SW 1271 (cell line): ENCODE measurements around the gene DCC.

ENCODE experiments used
- DNase-seq, 2 experiments: peaks; one replicate each; lab custom pipeline; 2025; lab: John Stamatoyannopoulos, UW

DCC gene

GRCh38 chr18:52339891-52340371 lies at the start of gene DCC:
Gene DCC, plus strand, starts transcription at chr18:52340197. Its CDS starts 591 bp downstream, at chr18:52340788.
- DNase-seq, result no peak

GRCh38 chr18:52310651-52311050 lies 29.3 kb upstream of the DCC start:
- DNase-seq, result no peak

- DNase-seq, result no peak
Observed at GRCh38 chr18:52311331-52311730, 28.7 kb upstream of the DCC start.

GRCh38 chr18:52312346-52312745 lies 27.7 kb upstream of the DCC start:
- DNase-seq, result no peak

GRCh38 chr18:52313213-52313612 lies 26.8 kb upstream of the DCC start:
- no peak for DNase-seq

- no peak for DNase-seq
Observed at GRCh38 chr18:52319424-52319983, 20.5 kb upstream of the DCC start.

- DNase-seq, result no peak
Observed at GRCh38 chr18:52322307-52322706, 17.7 kb upstream of the DCC start.

GRCh38 chr18:52323802-52324201 lies 16.2 kb upstream of the DCC start:
- DNase-seq, result no peak

- no peak for DNase-seq
Observed at GRCh38 chr18:52325997-52326396, 14.0 kb upstream of the DCC start.

GRCh38 chr18:52333860-52334259 lies 6.1 kb upstream of the DCC start:
- DNase-seq, result no peak

- no peak for DNase-seq
Observed at GRCh38 chr18:52334307-52334706, 5.7 kb upstream of the DCC start.

- DNase-seq, result no peak
Observed at GRCh38 chr18:52334896-52335295, 5.1 kb upstream of the DCC start.

GRCh38 chr18:52337276-52337675 lies 2.7 kb upstream of the DCC start:
- no peak for DNase-seq

GRCh38 chr18:52340406-52341102 lies 557 bp downstream of the DCC start:
- no peak for DNase-seq

GRCh38 chr18:52341103-52341432 lies 1.1 kb downstream of the DCC start:
- DNase-seq, result no peak

GRCh38 chr18:52341608-52342381 lies 1.8 kb downstream of the DCC start:
- no peak for DNase-seq

- no peak for DNase-seq
Observed at GRCh38 chr18:52342456-52342855, 2.5 kb downstream of the DCC start.

- no peak for DNase-seq
Observed at GRCh38 chr18:52343138-52343537, 3.1 kb downstream of the DCC start.

- no peak for DNase-seq
Observed at GRCh38 chr18:52343731-52344340, 3.8 kb downstream of the DCC start.

GRCh38 chr18:52344881-52345280 lies 4.9 kb downstream of the DCC start:
- DNase-seq, result no peak

GRCh38 chr18:52345428-52345827 lies 5.4 kb downstream of the DCC start:
- no peak for DNase-seq

- DNase-seq, result peak in 1 of 2 experiments; percentile 7
Observed at GRCh38 chr18:52348209-52348608, 8.2 kb downstream of the DCC start.

- DNase-seq, result no peak
Observed at GRCh38 chr18:52349498-52349897, 9.5 kb downstream of the DCC start.
